MG63 (cell line): ENCODE measurements around the gene GRB7. TPM values are rescaled to one million over a fixed set of nuclear protein-coding genes. Genes with fewer than 3 reads are reported as not detected.
"Not testable (repeated sequence)": the region's sequence is repeated elsewhere in the genome, so short reads cannot be mapped to it uniquely, and the experiment has no call there.

Experiments used
- DNase-seq: peaks from one replicate; pipeline ENCODE4 v3.0.0-alpha.2; 2020
- H3K27me3 ChIP-seq: fragments of 250-450 bp; sonication (Bioruptor Pico); 2 replicates; pipeline ENCODE4 v1.5.1; 2020; ENCODE audit warnings: mild to moderate bottlenecking, moderate library complexity
- H3K36me3 ChIP-seq: fragments of 250-450 bp; sonication (Bioruptor Pico); 2 replicates; pipeline ENCODE4 v1.5.1; 2020; ENCODE audit warnings: mild to moderate bottlenecking, moderate library complexity
- H3K4me3 ChIP-seq: fragments of 250-450 bp; sonication (Bioruptor Pico); 2 replicates; pipeline ENCODE4 v1.5.1; 2020; ENCODE audit warnings: mild to moderate bottlenecking, moderate library complexity
- H3K9me3 ChIP-seq: fragments of 250-450 bp; sonication (Bioruptor Pico); 2 replicates; pipeline ENCODE4 v1.5.1; 2020; ENCODE audit warnings: mild to moderate bottlenecking, moderate library complexity
- total RNA-seq: library from RNA; depleted of rRNA; stranded (reverse); fragments of >200 nt; shearing (Covaris generic); gene quantifications from 2 replicates; pipeline ENCODE4 v1.2.3, GENCODE V29; 2014; ENCODE audit warnings: low replicate concordance

The GRB7 gene
- total RNA-seq, 1 experiment from 2014 or later: not detected

- Histone ChIP-seq H3K36me3 (no peaks in the 10 kb centered on the region), H3K4me3 (peak overlapping the region; percentile 67), H3K9me3 (no peaks in the 10 kb centered on the region), H3K27me3 (no peaks in the 10 kb centered on the region)
- peak; percentile 97 for DNase-seq
Observed at GRCh38 chr17:39754161-39754957, 16.6 kb downstream of the GRB7 start.

- DNase-seq: no peak
- no peaks in the 10 kb centered on the region for H3K36me3 ChIP-seq
- no peaks in the 10 kb centered on the region for H3K27me3 ChIP-seq
- H3K9me3 ChIP-seq: no peaks in the 10 kb centered on the region
- H3K4me3 ChIP-seq: peak overlapping the region; percentile 67
Observed at GRCh38 chr17:39754958-39755553, 17.3 kb downstream of the GRB7 start.

GRCh38 chr17:39755554-39756379 lies 18.0 kb downstream of the GRB7 start:
- Histone ChIP-seq H3K27me3 (no peaks in the 10 kb centered on the region), H3K36me3 (no peaks in the 10 kb centered on the region), H3K4me3 (no peak overlapping the region), H3K9me3 (no peaks in the 10 kb centered on the region)
- no peak for DNase-seq

GRCh38 chr17:39756380-39757079 lies 18.8 kb downstream of the GRB7 start:
- Histone ChIP-seq H3K9me3 (no peaks in the 10 kb centered on the region), H3K36me3 (no peaks in the 10 kb centered on the region), H3K4me3 (no peak overlapping the region), H3K27me3 (no peaks in the 10 kb centered on the region)
- DNase-seq: no peak

GRCh38 chr17:39757176-39757662 lies 19.5 kb downstream of the GRB7 start:
- Histone ChIP-seq H3K9me3 (no peaks in the 10 kb centered on the region), H3K27me3 (no peaks in the 10 kb centered on the region), H3K4me3 (no peak overlapping the region), H3K36me3 (no peaks in the 10 kb centered on the region)
- no peak for DNase-seq

GRCh38 chr17:39757931-39758873 lies 20.5 kb downstream of the GRB7 start:
- no peak for DNase-seq
- Histone ChIP-seq H3K27me3 (no peaks in the 10 kb centered on the region), H3K4me3 (no peak overlapping the region), H3K9me3 (no peaks in the 10 kb centered on the region), H3K36me3 (no peaks in the 10 kb centered on the region)

GRCh38 chr17:39759204-39759603 lies 21.5 kb downstream of the GRB7 start:
- Histone ChIP-seq H3K27me3 (no peaks in the 10 kb centered on the region), H3K9me3 (no peaks in the 10 kb centered on the region), H3K36me3 (no peaks in the 10 kb centered on the region), H3K4me3 (no peak overlapping the region)
- no peak for DNase-seq

- H3K9me3 ChIP-seq: no peaks in the 10 kb centered on the region
- no peak overlapping the region for H3K4me3 ChIP-seq
- no peaks in the 10 kb centered on the region for H3K36me3 ChIP-seq
- DNase-seq: no peak
- H3K27me3 ChIP-seq: no peaks in the 10 kb centered on the region
Observed at GRCh38 chr17:39761861-39762496, 24.2 kb downstream of the GRB7 start.

- no peak for DNase-seq
- H3K36me3 ChIP-seq: no peaks in the 10 kb centered on the region
- H3K9me3 ChIP-seq: no peaks in the 10 kb centered on the region
- no peak overlapping the region for H3K4me3 ChIP-seq
- no peaks in the 10 kb centered on the region for H3K27me3 ChIP-seq
Observed at GRCh38 chr17:39763051-39763820, 25.5 kb downstream of the GRB7 start.

- not testable (repeated sequence) for H3K4me3 ChIP-seq, H3K27me3 ChIP-seq, DNase-seq, H3K9me3 ChIP-seq, H3K36me3 ChIP-seq
Observed at GRCh38 chr17:39764171-39764570, 26.4 kb downstream of the GRB7 start.

- no peaks in the 10 kb centered on the region for H3K9me3 ChIP-seq
- H3K36me3 ChIP-seq: no peaks in the 10 kb centered on the region
- no peak for DNase-seq
- H3K27me3 ChIP-seq: no peaks in the 10 kb centered on the region
- no peak overlapping the region for H3K4me3 ChIP-seq
Observed at GRCh38 chr17:39765175-39765574, 27.4 kb downstream of the GRB7 start.

GRCh38 chr17:39765766-39766165 lies 28.0 kb downstream of the GRB7 start:
- no peaks in the 10 kb centered on the region for H3K9me3 ChIP-seq
- no peak for DNase-seq
- no peaks in the 10 kb centered on the region for H3K27me3 ChIP-seq
- H3K4me3 ChIP-seq: no peak overlapping the region
- H3K36me3 ChIP-seq: no peaks in the 10 kb centered on the region

- no peak overlapping the region for H3K4me3 ChIP-seq
- H3K9me3 ChIP-seq: no peaks in the 10 kb centered on the region
- H3K27me3 ChIP-seq: no peaks in the 10 kb centered on the region
- DNase-seq: no peak
- H3K36me3 ChIP-seq: no peaks in the 10 kb centered on the region
Observed at GRCh38 chr17:39767147-39767546, 29.4 kb downstream of the GRB7 start.

GRCh38 chr17:39769974-39770587 lies 32.3 kb downstream of the GRB7 start:
- H3K9me3 ChIP-seq: no peaks in the 10 kb centered on the region
- H3K4me3 ChIP-seq: no peak overlapping the region
- DNase-seq: peak; percentile 70
- H3K36me3 ChIP-seq: no peaks in the 10 kb centered on the region
- peaks cover 4% of the 10 kb centered on the region for H3K27me3 ChIP-seq
